T-cell (primary cell): Measurements from ENCODE around the gene SPATA31D4. TPM values are rescaled to one million over a fixed set of nuclear protein-coding genes. Genes with fewer than 3 reads are reported as not detected.
"Not testable (repeated sequence)": the region's sequence is repeated elsewhere in the genome, so short reads cannot be mapped to it uniquely, and the experiment has no call there.

ENCODE experiments used
- ATAC-seq, 4 experiments: fragments of 200-7000 bp in 3 of 4; fragments of 150-1000 bp in 1 of 4; cut with Tn5 transposase; replicated peaks in 1 of 4; 1 replicate in 3 of 4; 2 replicates in 1 of 4; pipeline ENCODE4 v1.10.0; 2021; ENCODE audit warnings: moderate library complexity in 3 of 4, mild to moderate bottlenecking in 2 of 4, moderate number of reproducible peaks in 1 of 4
- CTCF ChIA-PET, 2 donors: fragments of 300-600 bp; sonication (Branson Sonifier 250); formaldehyde crosslinking; loops; one replicate each; lab custom pipeline; 2022; ENCODE audit warnings: antibody characterized with exemption in 2 of 2; lab: Charles Lee
- POLR2A ChIA-PET, 2 donors: fragments of 300-600 bp; sonication (Branson Sonifier 250); formaldehyde crosslinking; loops; one replicate each; lab custom pipeline; 2022; ENCODE audit warnings: antibody characterized with exemption in 2 of 2; lab: Charles Lee
- DNase-seq, 35 experiments: peaks; one replicate each; pipeline versions ENCODE4 v3.0.0 to v3.0.0-alpha.2; 2013 to 2023
- H3K27ac ChIP-seq: one replicate; pipeline ENCODE4 v1.5.1; 2013; ENCODE audit warnings: low read length
- H3K27me3 ChIP-seq, 2 experiments: replicated peaks in 1 of 2; 1 replicate in 1 of 2; 2 replicates in 1 of 2; pipeline versions ENCODE4 v1.6.1 to v1.7.0; 2013; ENCODE audit warnings: low read length in 1 of 2, mixed read lengths in 1 of 2; ENCODE audit not compliant: control insufficient read depth in 2 of 2, insufficient read depth in 2 of 2; ENCODE audit errors: extremely low read depth in 1 of 2
- H3K36me3 ChIP-seq, 2 donors: 1 replicate in 1 of 2; 2 replicates in 1 of 2; pipeline versions ENCODE4 v1.6.1 to v1.7.0; 2013; ENCODE audit warnings: low read length in 1 of 2; ENCODE audit not compliant: control insufficient read depth in 2 of 2, insufficient read depth in 1 of 2; ENCODE audit errors: extremely low read depth in 1 of 2
- H3K4me1 ChIP-seq, 2 experiments: 1 replicate in 1 of 2; 2 replicates in 1 of 2; pipeline versions ENCODE4 v1.6.1 to v1.7.0; 2013; ENCODE audit warnings: low read length in 2 of 2, mixed read lengths in 1 of 2; ENCODE audit not compliant: insufficient read depth in 2 of 2, control insufficient read depth in 1 of 2; ENCODE audit errors: extremely low read depth in 1 of 2
- H3K4me3 ChIP-seq, 2 donors: 1 replicate in 1 of 2; 2 replicates in 1 of 2; pipeline versions ENCODE4 v1.5.1 to v1.7.0; 2013; ENCODE audit warnings: mild to moderate bottlenecking in 2 of 2, low read length in 1 of 2, moderate library complexity in 1 of 2; ENCODE audit not compliant: control insufficient read depth in 1 of 2; ENCODE audit errors: extremely low read depth in 1 of 2
- H3K9me3 ChIP-seq: 2 replicates; pipeline ENCODE4 v1.7.0; 2013
- H3K27ac Mint-ChIP-seq, 2 donors: one replicate each; pipeline ENCODE4 v1.8.0; 2020 to 2021; ENCODE audit warnings: mild to moderate bottlenecking in 2 of 2, mixed read lengths in 2 of 2
- H3K27me3 Mint-ChIP-seq, 2 donors: one replicate each; pipeline ENCODE4 v1.8.0; 2021 to 2022; ENCODE audit warnings: mixed read lengths in 2 of 2
- H3K36me3 Mint-ChIP-seq: one replicate; pipeline ENCODE4 v1.8.0; 2021; ENCODE audit warnings: mixed read lengths
- H3K4me1 Mint-ChIP-seq, 3 donors: one replicate each; pipeline ENCODE4 v1.8.0; 2020 to 2022; ENCODE audit warnings: mixed read lengths in 3 of 3, mild to moderate bottlenecking in 1 of 3
- H3K4me3 Mint-ChIP-seq, 3 donors: one replicate each; pipeline ENCODE4 v1.8.0; 2020 to 2022; ENCODE audit warnings: mild to moderate bottlenecking in 3 of 3, mixed read lengths in 3 of 3, moderate library complexity in 3 of 3
- H3K9me3 Mint-ChIP-seq, 3 donors: one replicate each; pipeline ENCODE4 v1.8.0; 2020 to 2022; ENCODE audit warnings: mixed read lengths in 3 of 3
- WGBS: methylation state at CpG from one replicate; pipeline ENCODE4 v1.1.5; 2013; ENCODE audit warnings: missing lambda C conversion rate; ENCODE audit not compliant: insufficient coverage; 5-methylcytosine and 5-hydroxymethylcytosine counted together
- total RNA-seq, 35 experiments: library from RNA in 6 of 35; stranded (reverse) in 6 of 35; fragments of 120-200 nt in 1 of 35; gene quantifications; one replicate each; pipeline versions ENCODE4 v1.2.1 to v1.2.4 and lab custom pipeline; 2013 to 2026

The SPATA31D4 gene
- total RNA-seq, 5 donors from 2014 or later (not counting 1 experiment from before 2014, with no cell fraction given) = not detected

DNA sequence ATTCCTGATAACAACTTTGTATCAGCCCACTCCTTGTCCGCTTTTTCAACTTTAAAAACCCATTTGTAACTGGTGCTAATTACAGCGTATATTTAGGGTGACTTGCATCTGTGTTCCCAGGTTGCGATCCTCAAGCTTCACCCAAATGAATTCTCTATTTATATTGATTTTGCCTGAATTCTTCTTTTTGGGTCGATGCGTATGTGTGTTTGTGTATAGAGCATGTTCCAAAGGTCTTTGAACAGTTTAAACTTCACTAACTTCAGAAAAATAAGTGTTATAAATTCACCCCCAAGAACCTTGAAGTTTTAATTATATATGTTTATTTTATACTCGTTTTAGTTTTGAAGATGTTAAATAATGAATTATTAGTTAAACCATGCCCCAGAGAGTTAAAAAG is 16.1 kb upstream of the SPATA31D4 start:
- DNase-seq (no peak), ATAC-seq (no peak)
- Histone ChIP-seq H3K27ac (no peak overlapping the region), H3K36me3 (no peaks in the 10 kb centered on the region), H3K27me3 (no peaks in the 10 kb centered on the region), H3K4me3 (no peak overlapping the region), H3K4me1 (no peaks in the 10 kb centered on the region), H3K9me3 (no peaks in the 10 kb centered on the region)
- H3K4me3 Mint-ChIP-seq = no peak overlapping the region
- no CpG with 5 or more reads among the region's 6 CpGs for WGBS
- H3K4me1 Mint-ChIP-seq = no peaks in the 10 kb centered on the region
- CTCF ChIA-PET = no interaction called here
- H3K36me3 Mint-ChIP-seq = no peaks in the 10 kb centered on the region
- POLR2A ChIA-PET = no interaction called here
- peaks cover 0 to 8% (median 8%) of the 10 kb centered on the region in 3 donors for H3K9me3 Mint-ChIP-seq
- peaks cover 0 to 12% of the 10 kb centered on the region in 2 donors for H3K27me3 Mint-ChIP-seq
- H3K27ac Mint-ChIP-seq = no peak overlapping the region

DNA sequence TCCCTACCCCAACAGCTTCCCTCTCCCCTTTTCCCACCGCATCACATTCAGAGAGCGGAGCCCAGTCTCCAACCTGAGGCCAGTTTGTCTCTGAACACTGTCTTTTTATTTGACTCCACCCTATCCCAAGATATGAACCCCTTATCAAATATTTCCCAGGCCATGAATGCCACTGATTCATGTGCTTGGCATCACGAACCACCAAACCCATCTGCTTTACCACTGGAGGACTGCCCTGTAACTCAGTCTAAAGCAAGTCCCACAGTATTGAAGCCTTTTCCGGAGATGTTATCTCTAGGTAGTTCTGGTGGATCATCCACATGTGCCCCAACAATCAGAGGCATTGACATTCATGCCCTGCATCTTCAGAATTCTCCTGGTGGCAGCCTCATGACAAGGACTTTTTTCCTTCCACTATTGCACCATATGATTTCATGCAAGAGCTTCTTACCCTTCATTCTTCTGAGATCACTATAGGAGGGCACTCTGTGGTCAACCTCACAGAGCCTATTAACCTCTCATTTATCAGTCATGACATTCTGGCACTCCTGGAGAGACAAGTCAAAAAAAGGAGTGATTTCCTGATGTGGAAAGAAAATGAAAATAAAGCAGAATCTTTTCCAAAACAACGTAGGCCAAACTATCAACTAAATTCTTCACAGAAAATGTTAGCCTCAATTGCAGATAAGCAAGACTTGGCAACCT is 12.3 kb upstream of the SPATA31D4 start:
- ATAC-seq (no peak), DNase-seq (no peak)
- H3K4me1 ChIP-seq = no peaks in the 10 kb centered on the region
- Mint-ChIP-seq H3K36me3 (no peaks in the 10 kb centered on the region), H3K4me1 (no peaks in the 10 kb centered on the region), H3K27me3 (peaks cover 0 to 12% of the 10 kb centered on the region in 2 donors), H3K27ac (no peak overlapping the region), H3K9me3 (peaks cover 0 to 8% (median 8%) of the 10 kb centered on the region in 3 donors), H3K4me3 (no peak overlapping the region)
- H3K36me3 ChIP-seq = no peaks in the 10 kb centered on the region
- H3K27me3 ChIP-seq = no peaks in the 10 kb centered on the region
- no peak overlapping the region for H3K27ac ChIP-seq
- ChIA-PET CTCF (no interaction called here), POLR2A (no interaction called here)
- no peak overlapping the region for H3K4me3 ChIP-seq
- 76% methylated on average over 4 of the region's 5 CpGs for WGBS
- H3K9me3 ChIP-seq = no peaks in the 10 kb centered on the region

- CTCF ChIA-PET, POLR2A ChIA-PET, H3K4me1 Mint-ChIP-seq, H3K27me3 ChIP-seq, H3K27ac ChIP-seq, H3K9me3 Mint-ChIP-seq, H3K36me3 ChIP-seq, H3K9me3 ChIP-seq, H3K4me3 ChIP-seq, DNase-seq, H3K4me3 Mint-ChIP-seq, ATAC-seq, H3K27ac Mint-ChIP-seq, H3K4me1 ChIP-seq, H3K36me3 Mint-ChIP-seq: not testable (repeated sequence)
- WGBS = no CpG with 5 or more reads among the region's 3 CpGs
- H3K27me3 Mint-ChIP-seq = peaks cover 0 to 12% of the 10 kb centered on the region in 2 donors
Measured at GRCh38 chr9:81918507-81918906, 9.7 kb upstream of the SPATA31D4 start.

DNA sequence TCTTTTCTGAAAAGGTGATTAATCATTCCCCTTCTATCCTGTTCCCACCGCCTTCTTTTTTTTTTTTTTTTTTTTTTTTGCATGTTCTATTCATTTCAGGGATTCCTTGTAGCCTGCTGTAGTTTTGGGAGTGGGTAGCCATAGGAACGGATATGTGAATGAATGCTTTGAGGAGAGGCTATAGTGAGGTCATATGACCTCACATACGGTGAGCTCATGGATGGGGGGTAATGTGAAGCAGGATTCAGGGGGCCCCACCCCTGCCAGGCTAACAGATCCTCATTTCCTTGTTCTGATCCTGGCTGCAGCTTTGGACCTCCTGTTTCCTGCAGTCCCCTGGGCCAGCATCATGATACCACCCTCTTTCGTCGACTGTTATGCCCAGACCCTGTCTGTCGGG is 1.9 kb downstream of the SPATA31D4 start:
- not testable (repeated sequence) for H3K36me3 ChIP-seq
- WGBS = no CpG with 5 or more reads among the region's 6 CpGs

GRCh38 chr9:81933547-81933946 is 5.3 kb downstream of the SPATA31D4 start:
- ATAC-seq, H3K4me1 Mint-ChIP-seq, H3K27ac Mint-ChIP-seq, CTCF ChIA-PET, H3K27ac ChIP-seq, DNase-seq, H3K4me3 ChIP-seq, H3K36me3 ChIP-seq, POLR2A ChIA-PET, H3K27me3 ChIP-seq, H3K36me3 Mint-ChIP-seq, H3K9me3 Mint-ChIP-seq, H3K4me3 Mint-ChIP-seq, H3K9me3 ChIP-seq, H3K27me3 Mint-ChIP-seq, H3K4me1 ChIP-seq: not testable (repeated sequence)
- WGBS = no CpG with 5 or more reads among the region's 3 CpGs

More for the DNA sequence above, 1.9 kb downstream of the SPATA31D4 start:
- H3K27me3 ChIP-seq, H3K27ac ChIP-seq, H3K4me1 ChIP-seq, H3K9me3 Mint-ChIP-seq, H3K27ac Mint-ChIP-seq, H3K9me3 ChIP-seq, DNase-seq, H3K4me3 Mint-ChIP-seq, H3K4me3 ChIP-seq, H3K36me3 Mint-ChIP-seq, H3K27me3 Mint-ChIP-seq, CTCF ChIA-PET, ATAC-seq, POLR2A ChIA-PET, H3K4me1 Mint-ChIP-seq: not testable (repeated sequence)

- H3K27me3 Mint-ChIP-seq, H3K4me3 Mint-ChIP-seq, DNase-seq, H3K4me1 ChIP-seq, CTCF ChIA-PET, H3K27ac ChIP-seq, H3K27ac Mint-ChIP-seq, ATAC-seq, H3K36me3 Mint-ChIP-seq, H3K27me3 ChIP-seq, POLR2A ChIA-PET, H3K4me3 ChIP-seq, H3K36me3 ChIP-seq, H3K9me3 Mint-ChIP-seq, H3K9me3 ChIP-seq, H3K4me1 Mint-ChIP-seq: not testable (repeated sequence)
- WGBS = no CpG with 5 or more reads among the region's 2 CpGs
Measured at GRCh38 chr9:81943393-81943792, 15.2 kb downstream of the SPATA31D4 start, which contains the start of gene SPATA31D3. Gene SPATA31D3, plus strand, starts transcription at chr9:81943500. Its CDS starts 86 bp downstream, at chr9:81943586.
